GM19238 (cell line): ENCODE measurements around the gene HOXD11.

Experiments
- DNase-seq: peaks from one replicate; pipeline ENCODE4 v3.0.0; 2011; ENCODE audit warnings: low spot score; ENCODE audit not compliant: insufficient read length

Gene HOXD11

GRCh38 chr2:176131848-176132158 is 24.7 kb downstream of the HOXD11 start:
- no peak for DNase-seq

- no peak for DNase-seq
These were observed 25.4 kb downstream of the HOXD11 start for GRCh38 chr2:176132205-176133171.

- no peak for DNase-seq
These were observed 26.3 kb downstream of the HOXD11 start for GRCh38 chr2:176133389-176133788.

GRCh38 chr2:176134035-176134434 is 27.0 kb downstream of the HOXD11 start:
- no peak for DNase-seq

GRCh38 chr2:176135035-176135440 is 28.0 kb downstream of the HOXD11 start:
- DNase-seq: no peak

GRCh38 chr2:176136374-176137251 is 29.5 kb downstream of the HOXD11 start:
- DNase-seq: no peak

GRCh38 chr2:176137252-176137580 is 30.1 kb downstream of the HOXD11 start:
- DNase-seq: no peak

GRCh38 chr2:176137906-176138305 is 30.8 kb downstream of the HOXD11 start:
- DNase-seq: no peak

GRCh38 chr2:176138526-176138922 is 31.4 kb downstream of the HOXD11 start:
- DNase-seq: no peak

- DNase-seq: no peak
These were observed 32.0 kb downstream of the HOXD11 start for GRCh38 chr2:176138923-176139660.

- no peak for DNase-seq
These were observed 32.8 kb downstream of the HOXD11 start for GRCh38 chr2:176139661-176140512.

GRCh38 chr2:176140513-176141317 is 33.6 kb downstream of the HOXD11 start:
- peak; percentile 92 for DNase-seq

- DNase-seq: no peak
These were observed 35.2 kb downstream of the HOXD11 start for GRCh38 chr2:176142281-176142680.

- no peak for DNase-seq
These were observed 38.2 kb downstream of the HOXD11 start for GRCh38 chr2:176145085-176145969.

GRCh38 chr2:176146101-176146500 is 39.0 kb downstream of the HOXD11 start:
- no peak for DNase-seq

GRCh38 chr2:176146645-176147044 is 39.6 kb downstream of the HOXD11 start:
- no peak for DNase-seq

GRCh38 chr2:176147210-176147799 is 40.2 kb downstream of the HOXD11 start:
- DNase-seq: no peak

GRCh38 chr2:176147800-176148496 is 40.9 kb downstream of the HOXD11 start:
- DNase-seq: no peak
